ENCODE measurements around the gene BASP1.

- TF ChIP-seq GATA2 (IDR thresholded peaks at IDR 0.05; ENCODE audit: low read depth, low read length), result no peak
- no peak for TF ChIP-seq GATA3 (IDR thresholded peaks at IDR 0.05; ENCODE audit: low read depth, low read length)
These were observed 91.1 kb downstream of the BASP1 start for GRCh38 chr5:17308326-17309065.

Measured in SH-SY5Y (cell line).